Stimulated activated naive B cell treated with anti-CD40 and anti-IgM and Interleukin-4, amounts not matched to agents 10 μg/mL and 1 μg/mL and 100 μg/mL, for 72 hours (primary cell): ENCODE results near the gene DMRT3.
A peak's percentile ranks its signal among the peaks of the same experiment; 100 is the strongest.
"Not testable (repeated sequence)": the region's sequence is repeated elsewhere in the genome, so short reads cannot be mapped to it uniquely, and the experiment has no call there.

Experiments
- ATAC-seq, 2 donors: fragments of 150-1000 bp; cut with Tn5 transposase; replicated peaks; 2 replicates each; pipeline ENCODE4 v1.10.0; 2021; ENCODE audit warnings: moderate library complexity in 1 of 2
- DNase-seq: peaks from one replicate; pipeline ENCODE4 v3.0.0; 2021
- H3K27ac Mint-ChIP-seq: one replicate; pipeline ENCODE4 v1.8.0; 2022; ENCODE audit warnings: mild to moderate bottlenecking, mixed read lengths
- H3K27me3 Mint-ChIP-seq, 2 donors: one replicate each; pipeline ENCODE4 v1.8.0; 2022; ENCODE audit warnings: mixed read lengths in 2 of 2
- H3K36me3 Mint-ChIP-seq, 2 donors: one replicate each; pipeline ENCODE4 v1.8.0; 2022; ENCODE audit warnings: mixed read lengths in 2 of 2, mild to moderate bottlenecking in 1 of 2
- H3K4me1 Mint-ChIP-seq, 2 donors: one replicate each; pipeline ENCODE4 v1.8.0; 2022; ENCODE audit warnings: mixed read lengths in 2 of 2, mild to moderate bottlenecking in 1 of 2
- H3K4me3 Mint-ChIP-seq, 2 donors: one replicate each; pipeline ENCODE4 v1.8.0; 2022; ENCODE audit warnings: mild to moderate bottlenecking in 2 of 2, mixed read lengths in 2 of 2, moderate library complexity in 1 of 2
- H3K9me3 Mint-ChIP-seq, 2 donors: one replicate each; pipeline ENCODE4 v1.8.0; 2022; ENCODE audit warnings: mixed read lengths in 2 of 2, mild to moderate bottlenecking in 1 of 2

The DMRT3 gene

GRCh38 chr9:974996-975739 lies 1.3 kb upstream of the DMRT3 start:
- DNase-seq (no peak), ATAC-seq (no peak)
- H3K27me3 Mint-ChIP-seq: peaks cover 76 to 89% of the 10 kb centered on the region in 2 donors
- no peak overlapping the region for H3K4me3 Mint-ChIP-seq
- H3K27ac Mint-ChIP-seq: peak overlapping the region; percentile 88
- H3K4me1 Mint-ChIP-seq: peaks cover 15 to 34% of the 10 kb centered on the region in 2 donors
- peaks cover 0 to 3% of the 10 kb centered on the region in 2 donors for H3K36me3 Mint-ChIP-seq
- no peaks in the 10 kb centered on the region for H3K9me3 Mint-ChIP-seq

- no peak for DNase-seq
- Mint-ChIP-seq H3K36me3 (no peaks in the 10 kb centered on the region), H3K4me1 (peaks cover 13 to 34% of the 10 kb centered on the region in 2 donors), H3K4me3 (peak overlapping the region; percentile 35 to 62), H3K27me3 (peaks cover 77 to 89% of the 10 kb centered on the region in 2 donors), H3K27ac (peak overlapping the region; percentile 88), H3K9me3 (no peaks in the 10 kb centered on the region)
- no peak for ATAC-seq
Observed at GRCh38 chr9:975740-976257, 656 bp upstream of the DMRT3 start.

GRCh38 chr9:976943-977837 lies 735 bp downstream of the DMRT3 start:
- no peak for ATAC-seq
- Mint-ChIP-seq H3K27me3 (peaks cover 85 to 92% of the 10 kb centered on the region in 2 donors), H3K36me3 (no peaks in the 10 kb centered on the region), H3K4me1 (peaks cover 17 to 45% of the 10 kb centered on the region in 2 donors), H3K27ac (peak overlapping the region; percentile 87), H3K4me3 (no peak overlapping the region), H3K9me3 (no peaks in the 10 kb centered on the region)
- DNase-seq: no peak

- DNase-seq (no peak), ATAC-seq (no peak)
- Mint-ChIP-seq H3K36me3 (no peaks in the 10 kb centered on the region), H3K9me3 (no peaks in the 10 kb centered on the region), H3K4me1 (peaks cover 12 to 35% of the 10 kb centered on the region in 2 donors), H3K27me3 (peaks cover 82 to 92% of the 10 kb centered on the region in 2 donors), H3K4me3 (no peak overlapping the region), H3K27ac (peak overlapping the region; percentile 87)
Observed at GRCh38 chr9:977838-978830, 1.7 kb downstream of the DMRT3 start.

- H3K36me3 Mint-ChIP-seq: no peaks in the 10 kb centered on the region
- H3K27me3 Mint-ChIP-seq: peaks cover 74 to 85% of the 10 kb centered on the region in 2 donors
- DNase-seq (no peak), ATAC-seq (no peak)
- no peaks in the 10 kb centered on the region for H3K9me3 Mint-ChIP-seq
- no peak overlapping the region for H3K27ac Mint-ChIP-seq
- peaks cover 5 to 18% of the 10 kb centered on the region in 2 donors for H3K4me1 Mint-ChIP-seq
- H3K4me3 Mint-ChIP-seq: no peak overlapping the region
Observed at GRCh38 chr9:979983-980382, 3.5 kb downstream of the DMRT3 start.

- no peak for ATAC-seq
- Mint-ChIP-seq H3K27me3 (peaks cover 68 to 80% of the 10 kb centered on the region in 2 donors), H3K4me3 (no peak overlapping the region), H3K4me1 (peaks cover 5 to 15% of the 10 kb centered on the region in 2 donors), H3K9me3 (no peaks in the 10 kb centered on the region), H3K27ac (no peak overlapping the region), H3K36me3 (no peaks in the 10 kb centered on the region)
- no peak for DNase-seq
Observed at GRCh38 chr9:980640-981039, 4.2 kb downstream of the DMRT3 start.

- H3K9me3 Mint-ChIP-seq: no peaks in the 10 kb centered on the region
- no peak overlapping the region for H3K4me3 Mint-ChIP-seq
- peaks cover 5 to 15% of the 10 kb centered on the region in 2 donors for H3K4me1 Mint-ChIP-seq
- no peak for DNase-seq
- H3K27ac Mint-ChIP-seq: no peak overlapping the region
- peaks cover 65 to 81% of the 10 kb centered on the region in 2 donors for H3K27me3 Mint-ChIP-seq
- no peaks in the 10 kb centered on the region for H3K36me3 Mint-ChIP-seq
- no peak for ATAC-seq
Observed at GRCh38 chr9:981491-981898, 5.0 kb downstream of the DMRT3 start.

- Mint-ChIP-seq H3K4me1 (peaks cover 5 to 15% of the 10 kb centered on the region in 2 donors), H3K4me3 (no peak overlapping the region), H3K27ac (no peak overlapping the region), H3K9me3 (no peaks in the 10 kb centered on the region), H3K36me3 (no peaks in the 10 kb centered on the region), H3K27me3 (peaks cover 69 to 83% of the 10 kb centered on the region in 2 donors)
- DNase-seq: no peak
- ATAC-seq: no peak
Observed at GRCh38 chr9:982394-983230, 6.2 kb downstream of the DMRT3 start.

- Mint-ChIP-seq H3K4me1 (no peaks in the 10 kb centered on the region), H3K36me3 (no peaks in the 10 kb centered on the region), H3K27ac (no peak overlapping the region), H3K4me3 (no peak overlapping the region), H3K27me3 (peaks cover 18 to 41% of the 10 kb centered on the region in 2 donors), H3K9me3 (peaks cover 0 to 2% of the 10 kb centered on the region in 2 donors)
- DNase-seq (no peak), ATAC-seq (peak in 1 of 2 donors; percentile 47)
Observed at GRCh38 chr9:994005-994404, 17.6 kb downstream of the DMRT3 start.

GRCh38 chr9:995192-995591 lies 18.7 kb downstream of the DMRT3 start:
- DNase-seq (no peak), ATAC-seq (no peak)
- H3K9me3 Mint-ChIP-seq: peaks cover 0 to 2% of the 10 kb centered on the region in 2 donors
- no peaks in the 10 kb centered on the region for H3K36me3 Mint-ChIP-seq
- H3K27me3 Mint-ChIP-seq: peaks cover 8 to 29% of the 10 kb centered on the region in 2 donors
- no peak overlapping the region for H3K4me3 Mint-ChIP-seq
- no peaks in the 10 kb centered on the region for H3K4me1 Mint-ChIP-seq
- H3K27ac Mint-ChIP-seq: no peak overlapping the region

GRCh38 chr9:995781-996180 lies 19.3 kb downstream of the DMRT3 start:
- H3K4me1 Mint-ChIP-seq: no peaks in the 10 kb centered on the region
- DNase-seq (no peak), ATAC-seq (no peak)
- H3K27me3 Mint-ChIP-seq: peaks cover 2 to 23% of the 10 kb centered on the region in 2 donors
- H3K9me3 Mint-ChIP-seq: peaks cover 0 to 2% of the 10 kb centered on the region in 2 donors
- H3K36me3 Mint-ChIP-seq: no peaks in the 10 kb centered on the region
- no peak overlapping the region for H3K27ac Mint-ChIP-seq
- H3K4me3 Mint-ChIP-seq: no peak overlapping the region

GRCh38 chr9:998299-999110 lies 22.1 kb downstream of the DMRT3 start:
- not testable (repeated sequence) for H3K9me3 Mint-ChIP-seq

More at GRCh38 chr9:998299-999110, 22.1 kb downstream of the DMRT3 start:
- H3K4me1 Mint-ChIP-seq, H3K27ac Mint-ChIP-seq, DNase-seq, H3K4me3 Mint-ChIP-seq, ATAC-seq, H3K36me3 Mint-ChIP-seq: not testable (repeated sequence)
- H3K27me3 Mint-ChIP-seq: peaks cover 0 to 14% of the 10 kb centered on the region in 2 donors
